ENCODE data around the gene VIPR2.

Gene VIPR2

DNA sequence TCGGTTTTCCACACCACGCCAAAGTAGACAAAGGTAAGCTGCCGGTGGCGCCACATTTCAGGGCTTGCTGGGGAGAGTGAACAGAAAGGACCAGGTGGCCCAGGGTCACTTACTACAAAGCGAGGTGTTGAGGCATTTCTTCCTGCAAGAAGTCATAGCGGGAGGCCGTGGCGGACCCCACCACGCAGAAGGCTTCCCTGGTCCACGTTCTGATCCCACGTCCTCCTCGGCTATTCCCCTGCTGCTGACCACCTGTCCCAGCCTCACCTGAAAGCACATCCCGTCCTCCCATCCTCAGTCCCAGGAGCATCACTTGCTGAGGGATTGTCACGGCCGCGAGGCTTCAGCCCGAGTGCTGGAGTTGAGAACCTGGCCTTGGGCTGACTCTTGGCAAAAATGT lies 149.2 kb downstream of the VIPR2 start:
- H3K27ac ChIP-seq = no peak overlapping the region
- TF ChIP-seq ZFX (IDR thresholded peaks at IDR 0.05) = no peak
- TF ChIP-seq CTCF (conservative IDR thresholded peaks at IDR 0.05) = no peak

GRCh38 chr7:158994687-158995086 lies 150.0 kb downstream of the VIPR2 start:
- H3K27ac ChIP-seq = no peak overlapping the region
- TF ChIP-seq ZFX (IDR thresholded peaks at IDR 0.05) (no peak), CTCF (conservative IDR thresholded peaks at IDR 0.05) (no peak)

GRCh38 chr7:158993591-158993990 lies 151.1 kb downstream of the VIPR2 start:
- no peak for TF ChIP-seq CTCF (conservative IDR thresholded peaks at IDR 0.05)
- no peak for TF ChIP-seq ZFX (IDR thresholded peaks at IDR 0.05)
- no peak overlapping the region for H3K27ac ChIP-seq

- no peak for TF ChIP-seq CTCF (conservative IDR thresholded peaks at IDR 0.05)
- TF ChIP-seq ZFX (IDR thresholded peaks at IDR 0.05) = no peak
- H3K27ac ChIP-seq = no peak overlapping the region
These were observed 151.9 kb downstream of the VIPR2 start for GRCh38 chr7:158992759-158993158.

- TF ChIP-seq ZFX (IDR thresholded peaks at IDR 0.05) = no peak
- no peak for TF ChIP-seq CTCF (conservative IDR thresholded peaks at IDR 0.05)
- no peak overlapping the region for H3K27ac ChIP-seq
These were observed 152.6 kb downstream of the VIPR2 start for GRCh38 chr7:158991824-158992621.

DNA sequence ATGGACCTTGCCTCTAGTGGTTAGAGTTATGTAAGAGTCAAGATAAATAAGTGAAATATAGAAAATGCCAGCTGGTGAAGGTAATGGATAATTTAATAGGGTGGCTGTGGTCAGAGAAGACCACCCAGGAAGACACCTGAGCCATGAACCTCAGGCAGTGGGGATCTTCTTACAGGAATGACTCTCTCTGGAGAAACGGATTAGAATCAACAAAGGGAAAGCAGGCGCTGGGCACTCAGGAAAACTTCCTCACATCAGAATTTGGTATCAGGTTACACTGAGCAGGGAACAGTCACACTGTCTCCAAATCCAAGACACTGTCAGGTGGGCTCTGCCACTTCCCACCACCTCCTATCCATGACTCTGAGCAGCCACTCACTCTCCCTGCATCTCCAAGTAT lies 155.7 kb downstream of the VIPR2 start:
- H3K27ac ChIP-seq = no peak overlapping the region
- no peak for TF ChIP-seq ZFX (IDR thresholded peaks at IDR 0.05)
- TF ChIP-seq CTCF (conservative IDR thresholded peaks at IDR 0.05) = no peak

DNA sequence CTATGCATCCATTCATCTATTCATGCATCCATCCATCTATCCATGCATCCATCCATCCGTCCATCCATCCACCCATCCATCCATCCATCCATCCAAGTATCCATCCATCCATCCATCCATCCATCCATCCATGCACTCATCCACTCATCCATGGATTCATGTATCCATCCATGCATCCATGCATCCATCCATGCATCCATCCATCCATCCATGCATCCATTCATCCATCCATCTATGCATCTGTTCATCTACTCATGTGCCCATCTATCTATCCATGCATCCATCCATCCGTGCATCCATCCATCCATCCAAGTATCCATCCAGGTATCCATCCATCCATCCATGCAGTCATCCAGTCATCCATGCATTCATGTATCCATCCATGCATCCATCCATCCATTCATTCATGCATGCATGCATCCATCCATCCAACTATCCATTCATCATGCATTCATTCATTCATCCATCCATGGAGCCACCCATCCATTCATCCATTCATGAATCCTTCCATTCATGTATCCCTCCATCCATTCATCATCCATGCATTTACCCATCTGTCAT lies 156.3 kb downstream of the VIPR2 start:
- TF ChIP-seq CTCF (conservative IDR thresholded peaks at IDR 0.05) (no peak), ZFX (IDR thresholded peaks at IDR 0.05) (no peak)
- no peak overlapping the region for H3K27ac ChIP-seq
